Measurements from ENCODE around the gene TM4SF4.
A peak's percentile ranks its signal among the peaks of the same experiment; 100 is the strongest.

The TM4SF4 gene

DNA sequence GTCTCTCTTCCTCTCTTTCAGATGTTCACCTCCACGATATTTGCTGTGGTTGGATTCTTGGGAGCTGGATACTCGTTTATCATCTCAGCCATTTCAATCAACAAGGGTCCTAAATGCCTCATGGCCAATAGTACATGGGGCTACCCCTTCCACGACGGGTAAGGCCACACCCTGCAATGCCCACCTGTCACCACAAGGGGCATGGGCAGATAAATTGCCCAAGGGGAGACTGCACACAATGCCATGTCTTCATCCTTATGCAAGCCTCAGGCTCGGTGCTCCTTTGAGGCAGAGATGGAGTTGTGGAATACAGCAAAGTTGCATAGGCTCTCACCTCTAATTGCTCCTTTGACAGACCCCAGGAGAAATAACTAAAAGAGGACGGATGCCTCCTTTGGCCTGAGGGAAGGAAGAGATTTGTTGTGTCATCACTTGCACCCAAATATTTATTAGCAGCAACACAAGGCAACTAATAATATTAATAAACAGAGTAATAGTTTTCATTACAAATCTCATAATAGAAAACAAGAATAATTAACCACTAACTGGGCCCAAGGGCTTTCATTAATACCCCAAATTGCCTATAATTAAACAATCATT lies 13.2 kb downstream of the TM4SF4 start:
- peak; percentile 46 for DNase-seq

DNA sequence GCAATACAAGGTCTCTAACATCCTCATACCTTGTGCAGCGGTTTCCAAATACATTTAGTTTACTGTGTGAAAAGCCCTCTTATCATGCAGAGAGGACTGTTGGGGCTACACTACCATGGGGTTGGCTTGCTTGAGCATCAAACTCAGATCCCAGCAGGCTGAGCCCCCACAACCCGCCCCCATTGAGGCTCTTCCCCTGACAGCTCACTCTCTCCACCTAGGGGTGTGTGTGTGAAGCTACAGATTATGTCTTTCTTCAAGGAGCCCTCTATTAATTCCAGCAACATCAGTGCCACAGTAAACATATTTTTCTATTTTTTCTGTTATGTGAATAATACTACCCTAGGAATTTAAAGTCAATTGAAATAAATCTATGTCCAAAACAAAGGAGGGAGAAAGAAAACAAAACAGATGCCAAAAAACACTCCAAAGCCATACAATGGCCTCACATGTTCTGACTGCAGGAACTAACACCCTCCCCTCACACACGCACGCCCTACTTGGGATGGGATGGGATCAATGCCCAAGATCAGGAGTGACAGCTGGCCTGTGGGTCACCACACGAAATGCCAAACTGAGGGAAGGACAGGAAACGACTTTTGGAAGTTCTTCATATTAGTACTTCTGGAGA lies 14.7 kb downstream of the TM4SF4 start:
- DNase-seq: peak; percentile 40

DNA sequence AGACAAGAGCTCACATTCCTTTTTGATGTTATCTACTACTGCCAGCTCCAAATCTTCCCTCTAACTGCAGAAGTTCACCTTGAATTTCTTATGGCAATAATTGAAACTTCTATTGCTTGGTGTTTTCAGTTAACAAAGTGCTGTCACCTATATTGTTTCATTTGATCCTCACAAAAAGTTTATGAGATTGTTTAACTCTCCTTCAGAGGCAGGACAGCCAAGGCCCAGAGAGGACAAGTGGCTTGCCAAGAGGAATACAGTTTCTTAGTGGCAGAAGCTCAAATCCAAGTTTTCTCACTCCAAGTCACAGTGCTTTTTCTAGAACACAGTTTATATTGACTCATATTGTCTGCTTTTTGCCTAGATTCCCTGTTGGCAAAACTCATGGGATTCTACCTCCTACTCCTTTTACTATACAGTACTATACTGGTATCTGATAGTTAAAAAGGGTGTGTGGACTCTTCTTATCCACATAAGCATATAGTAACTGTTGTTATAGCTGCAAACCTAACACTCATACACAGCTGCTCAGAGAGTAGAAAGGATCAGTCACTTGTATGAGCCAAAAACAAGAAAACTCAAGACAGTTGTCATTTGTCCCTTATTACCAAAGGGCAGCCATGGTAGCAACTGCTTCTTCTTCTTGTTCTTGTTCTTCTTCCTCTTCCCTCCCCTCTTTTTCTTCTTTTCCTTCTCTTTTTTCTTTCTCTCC lies 15.9 kb downstream of the TM4SF4 start:
- no peak for DNase-seq

DNA sequence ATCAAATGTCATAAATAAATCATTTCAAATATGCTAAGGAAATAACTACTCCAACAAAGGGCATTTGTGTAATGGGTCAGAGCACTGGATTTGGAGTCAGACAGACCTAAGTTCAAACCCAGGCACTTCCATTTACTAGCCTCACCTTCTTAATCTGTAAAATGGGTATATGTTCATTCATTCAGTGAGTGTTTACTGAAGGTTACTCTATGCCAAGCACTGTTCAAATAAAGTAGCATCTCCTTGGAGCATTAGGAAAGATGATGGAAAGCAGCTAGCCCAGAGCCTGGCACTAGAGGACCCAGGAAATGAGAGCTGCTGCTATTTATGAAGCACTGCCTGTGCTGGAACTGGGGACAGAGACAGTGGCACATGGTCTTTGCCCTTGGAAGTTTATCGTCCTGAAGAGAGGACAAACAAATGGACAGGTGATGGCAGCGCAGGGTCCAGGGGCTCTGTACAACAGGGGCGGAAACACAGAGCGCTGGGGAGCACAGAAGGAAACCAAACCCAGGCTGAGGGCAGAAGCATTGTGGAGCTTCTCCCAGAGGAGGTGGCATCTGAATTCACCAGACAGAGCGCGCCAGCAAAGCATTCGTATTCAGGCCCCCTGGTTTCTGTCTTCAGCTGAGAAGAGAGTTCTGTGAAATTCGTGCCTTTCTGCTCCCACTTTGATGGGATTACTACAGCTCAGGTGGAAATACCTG lies 19.0 kb downstream of the TM4SF4 start:
- no peak for DNase-seq

DNA sequence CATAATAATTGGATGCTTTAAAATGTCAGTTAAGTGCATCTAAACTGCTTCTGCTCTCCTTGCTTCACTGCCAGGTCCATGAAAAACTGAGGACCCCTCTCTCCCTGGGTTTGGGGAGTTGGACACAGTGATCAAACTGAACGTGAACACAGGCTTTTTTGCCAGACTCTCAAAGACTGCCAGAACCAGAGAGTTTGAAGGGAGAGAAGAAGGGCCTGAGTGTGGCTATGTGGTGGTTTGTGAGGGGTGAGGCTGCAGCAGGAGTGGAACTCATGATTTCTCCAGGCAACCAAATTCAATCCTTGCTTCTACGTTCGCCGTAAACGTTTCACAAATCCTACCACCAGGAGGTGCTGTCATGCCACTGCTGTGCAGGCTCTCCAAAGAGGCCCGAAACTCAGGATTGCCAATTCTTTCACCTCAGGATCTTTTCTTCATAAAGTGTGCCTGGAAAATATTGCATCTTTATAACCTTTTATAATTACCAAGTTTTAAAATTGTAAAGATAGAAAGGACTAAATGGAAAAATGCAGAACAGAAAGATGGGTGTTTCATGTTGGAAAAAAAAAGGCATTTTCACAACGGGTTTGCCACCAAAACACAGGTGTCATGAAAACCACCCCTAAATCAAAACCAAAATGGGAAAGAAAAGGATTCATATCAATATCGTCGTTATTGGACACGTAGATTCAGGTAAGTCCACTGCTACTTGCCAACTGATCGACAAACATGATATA lies 19.7 kb downstream of the TM4SF4 start:
- peak; percentile 81 for DNase-seq

DNA sequence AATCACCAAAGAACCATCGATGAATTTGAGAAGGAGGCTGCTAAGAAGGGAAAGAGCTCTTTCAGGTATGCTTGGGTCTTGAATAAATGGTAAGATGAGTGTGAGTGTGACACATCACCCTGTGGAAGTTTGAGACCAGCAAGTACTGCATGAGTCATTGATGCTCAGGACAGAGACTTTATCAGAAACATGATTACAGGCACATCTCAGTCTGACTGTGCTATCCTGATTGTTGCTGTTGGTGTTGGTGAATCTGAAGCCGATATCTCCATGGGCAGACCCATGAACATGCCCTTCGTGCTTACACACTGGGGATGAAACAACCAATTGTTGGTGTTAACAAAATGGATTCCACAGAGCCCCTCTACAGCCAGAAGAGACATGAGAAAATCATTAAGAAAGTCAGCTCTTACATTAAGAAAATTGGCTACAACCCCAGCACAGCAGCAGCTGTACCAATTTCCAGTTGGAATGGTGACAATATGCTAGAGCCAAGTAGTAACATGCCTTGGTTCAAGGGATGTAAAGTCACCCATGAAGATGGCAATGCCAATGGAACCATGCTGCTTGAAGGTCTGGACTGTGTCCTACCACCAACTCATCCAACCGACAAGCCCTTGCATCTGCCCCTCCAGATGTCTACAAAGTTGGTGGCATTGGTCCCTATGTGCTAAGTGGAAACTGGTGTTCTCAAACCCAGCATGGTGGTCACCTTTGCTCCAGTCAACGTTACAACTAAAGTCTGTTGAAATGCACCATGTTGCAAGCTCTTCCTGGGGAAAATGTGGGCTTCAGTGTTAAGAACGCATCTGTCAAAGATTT lies 20.5 kb downstream of the TM4SF4 start:
- no peak for DNase-seq

DNA sequence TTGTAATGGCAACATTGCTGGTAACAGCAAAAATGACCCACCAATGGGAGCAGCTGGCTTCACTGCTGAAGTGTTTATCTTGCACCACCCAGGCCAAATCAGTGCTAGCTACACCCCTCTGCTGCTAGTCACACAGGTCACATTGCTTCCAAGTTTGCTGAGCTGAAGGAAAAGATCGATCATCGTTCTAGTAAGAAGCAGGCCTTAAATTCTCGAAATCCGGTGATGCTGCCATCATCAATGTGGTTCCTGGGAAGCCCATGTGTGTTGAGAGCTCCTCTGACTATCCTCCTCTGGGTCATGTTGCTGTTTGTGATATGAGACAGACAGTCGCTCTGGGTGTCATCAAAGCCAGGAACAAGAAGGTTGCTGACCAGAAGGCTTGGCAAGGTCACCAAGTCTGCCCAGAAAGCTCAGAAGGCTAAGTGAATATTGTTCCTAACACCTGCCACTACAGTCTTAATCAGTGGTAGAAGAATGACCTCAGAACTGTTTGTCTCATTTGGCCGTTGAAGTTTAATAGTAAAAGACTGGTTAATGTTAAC lies 21.2 kb downstream of the TM4SF4 start:
- no peak for DNase-seq

DNA sequence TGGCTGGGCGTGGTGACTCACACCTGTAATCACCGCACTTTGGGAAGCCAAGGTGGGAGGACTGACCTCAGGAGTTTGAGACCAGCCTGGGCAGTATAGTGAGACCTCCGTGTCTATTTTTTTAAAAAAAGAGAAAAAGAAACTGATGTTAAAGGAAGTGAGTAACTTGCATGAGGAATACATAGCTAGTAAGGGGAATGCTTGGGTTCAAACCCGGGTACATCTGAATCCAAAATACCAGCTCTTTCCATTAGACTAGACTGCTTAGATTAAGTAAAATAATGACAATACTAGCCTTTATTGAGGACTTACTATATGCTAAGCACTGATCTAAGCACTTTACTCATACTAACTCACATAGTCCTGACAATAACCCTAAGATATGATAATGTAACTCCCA lies 22.4 kb downstream of the TM4SF4 start:
- no peak for DNase-seq

DNA sequence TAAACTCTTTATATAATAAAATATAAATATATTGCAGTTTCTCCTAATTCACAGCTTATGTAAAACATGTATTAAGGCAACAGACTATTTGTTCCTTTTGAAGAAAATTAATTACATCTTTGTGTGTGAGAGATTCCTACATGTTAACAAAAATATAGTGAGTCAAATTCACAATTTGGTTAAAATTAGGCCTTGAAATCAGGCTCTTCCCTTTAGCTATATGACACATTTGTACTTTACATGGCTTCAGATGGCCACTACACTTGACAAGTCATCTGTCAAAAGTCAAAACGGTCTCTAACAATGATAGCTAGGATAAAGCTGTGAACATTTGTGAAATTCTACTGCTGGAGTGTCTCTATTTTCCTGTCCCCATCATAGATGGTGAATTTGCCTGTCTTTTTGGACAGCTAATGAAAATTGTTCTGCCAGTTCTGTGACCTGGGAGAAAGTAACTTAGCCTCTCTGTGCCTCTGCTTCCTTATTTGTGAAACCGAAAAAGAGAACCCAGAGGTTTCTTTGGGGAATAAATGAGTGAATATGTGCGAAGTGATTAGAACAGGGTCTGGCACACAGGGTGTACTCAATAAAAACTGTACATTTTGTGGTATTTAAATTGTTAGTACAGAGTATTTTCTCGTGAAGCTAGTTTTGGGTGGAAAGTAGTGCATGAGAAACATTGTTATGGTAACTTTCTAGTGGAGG lies 23.6 kb downstream of the TM4SF4 start:
- no peak for DNase-seq

DNA sequence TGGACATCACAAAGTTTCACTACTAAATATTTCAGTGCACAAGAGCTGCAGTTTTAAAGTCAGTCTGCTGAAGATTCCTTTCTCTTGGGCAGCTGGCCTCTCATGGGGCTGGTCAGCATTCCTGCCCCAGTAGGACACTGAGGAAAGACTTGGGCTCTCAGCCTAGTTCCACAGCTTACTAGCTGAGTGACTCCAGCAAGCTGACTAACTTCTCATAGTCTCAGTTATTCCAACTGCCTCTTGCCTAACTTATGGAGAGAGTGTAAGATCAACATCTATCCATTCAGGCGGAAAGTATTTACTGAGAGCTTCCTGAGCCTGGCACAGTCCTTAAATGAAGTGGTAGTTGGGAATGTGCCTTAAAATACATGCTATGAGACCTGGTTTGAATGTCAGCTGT lies 27.0 kb downstream of the TM4SF4 start:
- no peak for DNase-seq

DNA sequence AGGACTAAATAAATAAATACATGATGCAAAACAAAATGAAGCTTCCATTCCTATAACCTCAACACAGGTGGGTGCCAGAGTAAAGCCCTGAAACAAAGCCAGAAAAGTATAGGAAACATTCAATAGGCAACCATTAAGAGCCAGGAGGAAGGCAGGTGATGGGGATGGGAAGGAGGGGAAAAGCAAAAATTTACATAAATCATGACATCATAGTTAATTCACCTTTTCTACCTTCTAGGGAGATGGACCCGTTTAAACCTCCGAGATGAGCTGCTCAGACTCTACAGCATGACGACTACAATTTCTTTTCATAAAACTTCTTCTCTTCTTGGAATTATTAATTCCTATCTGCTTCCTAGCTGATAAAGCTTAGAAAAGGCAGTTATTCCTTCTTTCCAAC lies 27.9 kb downstream of the TM4SF4 start:
- DNase-seq: no peak

DNA sequence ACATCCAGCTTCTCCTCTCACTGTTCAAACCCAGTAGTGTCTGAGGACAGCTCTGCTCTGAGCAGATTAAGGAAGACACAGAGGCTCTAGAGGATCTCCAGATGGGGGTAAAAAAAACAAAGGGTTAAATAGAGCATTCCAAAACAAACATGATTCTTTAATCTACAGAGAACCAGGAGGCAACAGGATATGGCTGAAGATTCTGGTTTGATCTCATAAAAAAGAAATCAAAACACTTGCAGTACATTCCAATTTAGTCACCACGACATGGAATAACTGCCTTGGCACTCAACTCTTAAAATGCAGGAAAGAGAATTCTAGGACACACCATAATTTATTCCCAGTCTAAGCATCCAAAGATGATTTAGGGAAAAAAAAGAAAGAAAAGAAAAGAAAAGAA lies 32.0 kb downstream of the TM4SF4 start:
- DNase-seq: no peak

DNA sequence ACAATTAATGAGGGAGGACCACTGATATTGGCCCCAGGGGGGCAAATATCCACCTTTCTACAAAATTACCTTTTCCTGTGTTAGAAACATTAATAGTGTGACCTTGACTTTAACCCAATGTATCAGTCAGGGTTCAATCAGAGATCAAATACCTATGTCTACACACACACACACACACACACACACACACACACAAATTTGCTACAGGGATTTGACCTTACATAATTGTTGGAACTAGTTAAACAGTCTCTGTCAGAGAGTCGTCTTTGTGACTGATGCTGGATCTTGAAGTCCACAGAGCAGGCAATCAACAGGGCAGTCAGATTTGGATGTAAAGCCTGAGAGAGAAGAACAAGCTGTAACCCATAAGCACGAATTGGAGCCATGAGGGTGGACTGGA lies 32.5 kb downstream of the TM4SF4 start:
- DNase-seq: no peak

DNA sequence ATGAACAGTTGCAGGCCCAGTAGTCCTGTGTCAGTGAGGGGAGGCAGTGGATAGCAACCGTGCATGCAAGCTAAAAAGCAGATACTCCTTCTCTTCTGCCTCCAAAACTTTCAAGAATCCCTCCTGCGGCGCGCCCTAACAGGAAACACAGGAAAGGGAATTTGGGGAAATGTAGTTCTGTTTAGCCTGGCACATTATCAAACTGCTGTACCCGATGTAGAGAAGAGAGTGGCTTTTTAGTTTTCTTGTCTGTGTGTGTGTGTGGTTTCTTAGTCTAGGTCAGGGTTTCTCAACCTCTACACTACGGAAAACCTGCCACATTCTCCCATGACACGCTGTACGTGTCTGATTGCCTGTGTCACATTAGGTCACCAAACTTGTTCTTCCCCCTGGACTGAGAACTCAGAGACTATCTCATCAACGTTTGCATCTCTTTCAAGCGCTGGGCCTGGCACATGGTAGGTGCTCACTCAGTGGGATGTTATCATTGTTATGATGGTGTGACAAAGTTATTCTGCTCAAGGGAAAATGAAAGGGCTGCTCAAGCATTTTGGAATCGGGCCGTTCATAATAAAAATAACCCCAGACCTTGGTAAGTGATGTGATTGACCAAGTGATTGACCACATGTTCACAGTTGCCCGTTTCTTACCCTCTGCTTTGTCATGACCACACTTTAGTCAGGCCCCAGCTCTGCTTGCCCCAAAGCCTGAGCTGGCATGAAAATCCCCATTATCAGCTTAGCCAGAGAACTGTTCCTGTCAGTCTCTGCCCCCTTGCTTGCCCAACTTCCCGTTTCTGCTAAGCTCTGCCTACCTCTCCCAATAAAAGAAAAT lies 33.2 kb downstream of the TM4SF4 start:
- DNase-seq: peak; percentile 78

DNA sequence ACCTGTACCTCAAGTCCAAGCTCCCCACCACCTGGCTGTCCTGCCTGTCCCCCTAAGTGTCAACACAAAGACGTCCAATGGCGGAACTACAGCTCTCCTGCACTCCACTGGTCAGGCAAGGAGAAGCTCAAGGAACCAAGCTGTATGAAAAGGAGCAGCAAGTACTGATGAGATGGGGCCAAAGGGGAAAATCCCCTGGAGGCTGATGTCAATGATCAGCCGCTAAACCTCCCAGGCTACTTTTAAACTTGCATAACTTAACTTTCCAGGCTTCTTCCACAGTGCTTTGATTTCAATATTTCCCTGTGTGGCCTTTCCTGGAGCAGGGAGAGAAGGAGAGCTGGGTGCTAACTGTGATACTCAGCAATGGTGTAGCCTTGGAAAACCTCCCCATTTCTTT lies 35.0 kb downstream of the TM4SF4 start:
- DNase-seq: no peak

DNA sequence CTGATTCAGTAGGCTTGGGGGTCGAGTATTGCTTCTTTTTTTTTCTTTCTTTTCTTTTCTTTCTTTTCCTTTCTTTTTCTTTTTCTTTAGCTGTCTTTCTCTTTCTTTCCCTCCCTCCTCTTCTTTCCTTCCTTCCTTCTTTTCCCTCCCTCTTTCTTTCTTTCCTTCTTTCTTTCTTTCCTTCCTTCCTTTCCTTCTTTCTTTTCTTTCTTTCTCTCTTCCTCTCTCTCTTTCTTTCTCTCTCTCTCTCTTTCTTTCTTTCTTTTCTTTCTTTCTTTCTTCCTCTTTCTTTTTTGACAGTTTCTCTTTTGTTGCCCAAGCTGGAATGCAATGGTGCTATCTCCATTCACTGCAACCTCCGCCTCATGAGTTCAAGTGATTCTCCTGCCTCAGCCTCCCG lies 36.0 kb downstream of the TM4SF4 start:
- DNase-seq: no peak

DNA sequence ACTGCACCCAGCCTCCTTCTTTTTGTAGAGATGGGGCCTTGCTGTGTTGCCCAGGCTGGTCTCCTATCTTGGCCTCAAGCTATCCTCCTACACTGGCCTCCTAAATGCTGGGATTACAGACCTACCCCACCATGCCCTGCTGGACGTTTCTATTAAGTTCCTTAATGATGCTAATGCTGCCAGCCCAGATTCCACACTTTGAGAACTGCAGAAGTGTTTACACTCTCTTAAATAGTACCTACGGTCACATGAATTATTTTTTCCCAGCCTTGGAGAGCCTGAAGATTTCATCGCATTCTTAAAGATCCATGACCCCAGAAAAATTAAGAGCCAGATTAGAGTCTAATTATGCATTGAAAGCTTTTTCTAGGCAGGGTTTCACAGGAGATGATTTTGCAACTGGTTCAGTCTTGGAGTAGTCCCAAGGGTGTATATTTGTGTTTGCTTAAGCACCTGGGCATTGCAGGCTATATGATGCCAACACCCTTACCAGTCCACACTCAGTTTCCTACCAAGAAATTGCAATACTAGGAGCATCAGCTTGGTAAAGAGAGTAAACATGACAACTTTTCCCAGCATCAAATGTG lies 36.6 kb downstream of the TM4SF4 start:
- DNase-seq: no peak

DNA sequence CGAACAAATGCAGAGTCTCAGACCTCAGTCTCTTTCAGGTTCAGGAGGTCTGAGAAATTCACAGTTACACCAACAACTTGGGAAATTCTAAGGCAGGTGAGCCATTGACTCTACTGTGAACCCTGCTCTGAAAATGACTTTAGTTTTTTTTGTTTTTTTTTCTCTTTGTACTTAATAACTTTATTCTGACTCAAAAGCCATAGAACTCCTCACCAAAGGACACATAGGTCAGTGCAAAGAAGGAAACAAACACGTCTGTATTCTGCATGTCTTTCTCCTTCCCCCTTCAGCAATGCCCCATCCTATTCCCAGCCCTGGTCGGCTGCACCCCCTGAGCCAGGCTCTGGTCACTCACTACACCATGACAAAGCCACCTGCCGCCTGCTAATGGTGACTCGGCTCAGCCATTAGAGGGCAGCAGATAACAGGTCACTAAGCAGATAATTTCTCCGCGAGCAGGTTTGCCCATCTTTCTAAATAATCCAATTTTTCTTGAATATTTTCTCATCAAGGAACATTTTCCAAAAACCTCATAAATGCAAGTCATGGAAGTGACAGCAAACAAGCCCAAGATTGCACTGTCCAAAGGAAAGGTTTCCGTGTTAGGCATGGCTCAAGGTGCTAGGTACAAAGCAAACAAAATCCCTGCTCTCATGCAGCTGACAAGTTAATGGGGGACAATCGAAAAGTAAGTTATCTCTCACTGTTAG lies 37.7 kb downstream of the TM4SF4 start:
- DNase-seq: peak; percentile 80

DNA sequence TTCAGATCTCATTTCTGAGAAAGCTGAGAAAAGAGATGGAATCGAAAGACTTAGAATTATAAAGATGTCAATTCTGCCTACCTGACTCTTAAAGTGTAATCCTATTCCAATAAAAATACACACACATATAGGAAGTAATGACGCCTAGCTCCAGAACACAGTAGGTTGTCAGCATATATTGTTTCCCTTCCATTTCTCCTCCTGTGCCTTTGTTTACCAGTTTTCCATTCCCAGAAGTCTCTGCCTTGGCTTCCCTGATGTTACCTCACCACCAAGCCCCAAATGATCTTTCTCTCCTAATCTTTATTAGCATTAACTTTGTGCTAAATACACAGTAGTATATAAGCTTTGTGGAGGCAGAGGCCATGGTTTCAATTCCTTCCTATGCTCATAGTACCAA lies 40.0 kb downstream of the TM4SF4 start:
- DNase-seq: no peak

All from hematopoietic multipotent progenitor cell treated with erythropoietin and hydrocortisone succinate and interleukin-3 and kit ligand, for 6 days (in vitro differentiated cells).